ENCODE measurements around the gene SLC27A4. TPM values are rescaled to one million over a fixed set of nuclear protein-coding genes. Genes with fewer than 3 reads are reported as not detected.
A peak's percentile ranks its signal among the peaks of the same experiment; 100 is the strongest.
"Not testable (repeated sequence)": the region's sequence is repeated elsewhere in the genome, so short reads cannot be mapped to it uniquely, and the experiment has no call there.

SLC27A4 gene
- total RNA-seq, 1 donor from 2014 or later = 14.4 TPM

DNA sequence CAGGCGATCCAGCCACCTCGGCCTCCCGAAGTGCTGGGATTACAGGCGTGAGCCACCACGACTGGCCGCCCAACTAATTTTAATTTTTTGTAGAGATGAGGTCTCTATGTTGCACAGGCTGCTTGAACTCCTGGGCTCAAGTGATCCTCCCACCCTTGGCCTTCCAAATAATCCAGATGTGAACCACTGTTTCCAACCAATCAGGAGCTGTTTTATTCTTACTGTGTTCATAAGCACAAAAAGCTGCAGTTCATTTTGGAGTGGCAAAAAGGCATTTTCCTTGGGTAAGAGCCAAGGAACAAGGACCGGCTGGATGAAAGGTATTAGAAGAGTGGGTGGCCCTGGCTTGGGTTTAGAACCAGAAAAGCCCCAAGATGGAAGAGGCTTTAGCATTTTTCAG lies 5.2 kb upstream of the SLC27A4 start:
- Mint-ChIP-seq H3K36me3 (ENCODE audit: low read depth) (peaks cover 20% of the 10 kb centered on the region), H3K27me3 (no peaks in the 10 kb centered on the region), H3K4me3 (no peak overlapping the region), H3K9me3 (no peaks in the 10 kb centered on the region), H3K27ac (no peak overlapping the region), H3K4me1 (peaks cover 4% of the 10 kb centered on the region)
- TF ChIP-seq, protein P1, sequence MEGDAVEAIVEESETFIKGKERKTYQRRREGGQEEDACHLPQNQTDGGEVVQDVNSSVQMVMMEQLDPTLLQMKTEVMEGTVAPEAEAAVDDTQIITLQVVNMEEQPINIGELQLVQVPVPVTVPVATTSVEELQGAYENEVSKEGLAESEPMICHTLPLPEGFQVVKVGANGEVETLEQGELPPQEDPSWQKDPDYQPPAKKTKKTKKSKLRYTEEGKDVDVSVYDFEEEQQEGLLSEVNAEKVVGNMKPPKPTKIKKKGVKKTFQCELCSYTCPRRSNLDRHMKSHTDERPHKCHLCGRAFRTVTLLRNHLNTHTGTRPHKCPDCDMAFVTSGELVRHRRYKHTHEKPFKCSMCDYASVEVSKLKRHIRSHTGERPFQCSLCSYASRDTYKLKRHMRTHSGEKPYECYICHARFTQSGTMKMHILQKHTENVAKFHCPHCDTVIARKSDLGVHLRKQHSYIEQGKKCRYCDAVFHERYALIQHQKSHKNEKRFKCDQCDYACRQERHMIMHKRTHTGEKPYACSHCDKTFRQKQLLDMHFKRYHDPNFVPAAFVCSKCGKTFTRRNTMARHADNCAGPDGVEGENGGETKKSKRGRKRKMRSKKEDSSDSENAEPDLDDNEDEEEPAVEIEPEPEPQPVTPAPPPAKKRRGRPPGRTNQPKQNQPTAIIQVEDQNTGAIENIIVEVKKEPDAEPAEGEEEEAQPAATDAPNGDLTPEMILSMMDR (IDR thresholded peaks at IDR 0.05) = no peak
- POLR2A ChIA-PET = no interaction called here
- DNase-seq = no peak
- ATAC-seq (ENCODE audit: low read depth) = no peak
- intact Hi-C loops (cut with micrococcal nuclease) = no loop called here
- CTCF ChIA-PET = no interaction called here

DNA sequence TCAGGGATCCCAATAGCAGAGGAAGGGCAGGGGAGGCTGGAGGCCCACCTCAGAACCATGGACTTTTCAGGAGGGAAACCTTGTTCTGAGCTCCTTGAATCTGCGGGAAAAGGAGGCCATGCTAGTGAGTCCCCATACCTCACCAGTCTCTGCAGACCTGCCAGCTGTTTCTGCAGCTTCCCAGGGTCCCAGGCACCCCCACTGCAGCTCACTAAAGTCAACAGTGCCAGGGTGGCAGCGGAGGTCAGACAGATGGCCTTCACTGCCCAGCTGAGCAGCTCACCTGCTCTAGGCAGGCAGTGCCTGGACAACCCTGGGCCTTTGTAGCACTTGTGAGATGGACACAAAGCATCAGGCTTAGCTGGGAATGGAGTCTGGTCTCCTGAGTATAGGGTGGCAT lies 4.4 kb upstream of the SLC27A4 start:
- ATAC-seq (ENCODE audit: low read depth) (no peak), DNase-seq (no peak)
- Mint-ChIP-seq H3K27ac (no peak overlapping the region), H3K4me1 (peaks cover 4% of the 10 kb centered on the region), H3K27me3 (no peaks in the 10 kb centered on the region), H3K36me3 (ENCODE audit: low read depth) (peaks cover 20% of the 10 kb centered on the region), H3K4me3 (no peak overlapping the region), H3K9me3 (no peaks in the 10 kb centered on the region)
- intact Hi-C loops (cut with micrococcal nuclease) = no loop called here
- CTCF ChIA-PET = no interaction called here
- TF ChIP-seq, protein P1 (IDR thresholded peaks at IDR 0.05) = no peak
- POLR2A ChIA-PET = no interaction called here

DNA sequence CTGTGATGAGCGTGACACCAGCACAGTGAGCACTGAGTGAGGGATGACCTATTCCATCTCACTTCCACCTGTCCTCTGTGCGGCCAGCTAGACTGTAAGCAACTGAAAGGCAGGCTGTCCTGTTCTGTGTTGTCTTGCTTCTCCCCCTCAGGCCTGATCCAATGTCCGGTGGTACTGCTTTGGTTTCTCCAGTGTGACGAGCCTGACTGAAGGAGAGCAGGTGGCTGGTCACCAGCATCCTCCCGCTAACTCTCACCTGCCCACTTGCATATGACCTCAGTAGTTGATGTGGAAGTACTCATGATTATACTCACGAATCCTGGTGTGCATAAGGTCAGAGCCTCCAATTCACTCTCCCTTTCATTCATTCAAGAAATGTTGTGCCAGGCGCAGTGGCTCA lies 2.4 kb upstream of the SLC27A4 start:
- TF ChIP-seq, protein P1 (IDR thresholded peaks at IDR 0.05) = no peak
- Mint-ChIP-seq H3K9me3 (no peaks in the 10 kb centered on the region), H3K4me1 (peaks cover 10% of the 10 kb centered on the region), H3K4me3 (no peak overlapping the region), H3K27ac (no peak overlapping the region), H3K27me3 (no peaks in the 10 kb centered on the region), H3K36me3 (ENCODE audit: low read depth) (peaks cover 9% of the 10 kb centered on the region)
- intact Hi-C loops (cut with micrococcal nuclease) = no loop called here
- ATAC-seq (ENCODE audit: low read depth) (no peak), DNase-seq (no peak)
- ChIA-PET CTCF (no interaction called here), POLR2A (no interaction called here)

DNA sequence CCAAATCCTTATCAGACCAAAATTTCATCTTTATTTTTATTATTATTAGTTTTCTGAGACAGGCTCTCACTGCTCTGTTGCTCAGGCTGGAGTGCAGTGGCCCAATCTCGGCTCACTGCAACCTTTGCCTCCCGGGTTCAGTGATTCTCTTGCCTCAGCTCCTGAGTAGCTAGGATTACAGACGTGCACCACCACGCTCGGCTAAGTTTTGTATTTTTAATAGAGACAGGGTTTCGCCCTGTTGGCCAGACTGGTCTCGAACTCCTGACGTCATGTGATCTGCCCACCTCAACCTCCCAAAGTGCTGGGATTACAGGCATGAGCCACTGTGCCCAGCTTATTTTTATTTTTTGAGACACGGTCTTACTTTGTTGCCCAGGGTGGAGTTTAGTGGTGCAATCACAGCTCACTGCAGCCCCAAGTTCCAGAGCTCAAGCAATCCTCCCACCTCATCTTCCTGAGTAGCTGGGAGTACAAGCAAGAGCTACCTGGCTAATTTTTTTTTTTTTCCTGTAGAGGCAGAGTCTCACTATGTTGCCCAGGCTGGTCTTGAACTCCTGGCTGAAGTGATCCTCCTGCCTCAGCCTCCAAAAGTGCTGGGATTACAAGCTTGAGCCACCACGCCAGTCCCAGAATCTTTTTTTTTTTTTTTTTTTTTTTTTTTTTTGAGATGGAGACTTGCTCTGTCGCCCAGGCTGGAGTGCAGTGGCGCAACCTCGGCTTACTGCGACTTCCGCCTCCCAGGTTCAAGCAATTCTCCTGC lies 1.3 kb upstream of the SLC27A4 start:
- peak overlapping the region; percentile 86 for H3K4me3 Mint-ChIP-seq
- H3K9me3 Mint-ChIP-seq; CTCF ChIA-PET; intact Hi-C loops (cut with micrococcal nuclease); H3K4me1 Mint-ChIP-seq; ATAC-seq (ENCODE audit: low read depth); H3K27ac Mint-ChIP-seq; H3K27me3 Mint-ChIP-seq; DNase-seq; H3K36me3 Mint-ChIP-seq (ENCODE audit: low read depth): not testable (repeated sequence)
- POLR2A ChIA-PET = interaction anchor here (0.7 kb wide), 1 partner anchor 66 kb away, joined by 5 read pairs; no protein-coding TSS in a partner anchor

DNA sequence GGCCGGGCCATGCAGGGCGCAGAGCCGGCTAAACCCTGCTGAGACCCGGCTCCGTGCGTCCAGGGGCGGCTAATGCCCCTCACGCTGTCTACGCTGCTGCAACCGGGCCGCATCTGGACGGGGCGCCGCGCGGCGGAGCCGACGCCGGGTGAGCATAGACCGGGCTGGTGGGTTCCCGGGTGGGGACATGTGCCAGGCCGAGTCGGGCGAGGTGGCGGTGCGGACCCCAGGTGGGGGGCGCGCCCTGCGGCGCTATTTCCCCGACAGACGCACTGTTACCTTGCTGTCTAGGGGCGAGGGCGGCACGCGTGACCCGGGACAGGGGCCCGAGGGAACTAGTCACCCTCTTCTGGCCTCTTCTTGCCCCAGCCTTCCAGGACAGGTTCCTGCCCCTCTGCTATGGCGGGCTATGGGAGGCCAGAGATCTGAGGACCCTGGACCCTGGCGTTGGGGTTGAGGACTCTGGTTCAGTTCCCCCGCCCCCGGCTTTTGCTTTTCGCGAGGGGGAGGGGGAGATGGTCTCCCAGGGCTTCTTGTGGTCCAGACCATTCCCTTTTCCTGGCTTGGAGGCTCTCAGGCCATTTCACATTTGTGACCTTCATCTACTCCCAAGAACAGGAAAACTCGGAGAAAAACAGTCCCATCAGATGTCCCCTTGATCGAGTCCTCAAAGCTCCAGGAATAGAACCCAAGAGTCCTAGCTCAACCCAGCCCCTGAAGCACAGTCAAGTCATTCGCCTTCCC lies 536 bp downstream of the SLC27A4 start:
- intact Hi-C loops (cut with micrococcal nuclease) = loop anchor here (1.0 to 2.0 kb wide), 7 partner anchors 19 to 148 kb away; partner anchors contain the start of genes COQ4, DNM1, GOLGA2 and SWI5
- TF ChIP-seq, protein P1 (IDR thresholded peaks at IDR 0.05) = no peak
- H3K4me3 Mint-ChIP-seq = peak overlapping the region; percentile 86
- H3K36me3 Mint-ChIP-seq (ENCODE audit: low read depth) = peaks cover 14% of the 10 kb centered on the region
- POLR2A ChIA-PET = interaction anchor here (0.5 to 1.8 kb wide), 4 partner anchors 11 to 65 kb away, joined by 3 to 12 read pairs (median 6); partner anchors contain the start of genes GOLGA2, SWI5 and URM1
- H3K27ac Mint-ChIP-seq = peak overlapping the region; percentile 55
- DNase-seq (no peak), ATAC-seq (ENCODE audit: low read depth) (peak; percentile 43)
- CTCF ChIA-PET = interaction anchor here (0.7 to 1.7 kb wide), 6 partner anchors 20 to 147 kb away, joined by 3 to 9 read pairs (median 4); no protein-coding TSS in a partner anchor
- H3K9me3 Mint-ChIP-seq = no peaks in the 10 kb centered on the region
- no peaks in the 10 kb centered on the region for H3K27me3 Mint-ChIP-seq
- peaks cover 10% of the 10 kb centered on the region for H3K4me1 Mint-ChIP-seq
